Epithelial cell of proximal tubule (primary cell): ENCODE results near the gene FBH1. TPM values are rescaled to one million over a fixed set of nuclear protein-coding genes. Genes with fewer than 3 reads are reported as not detected.
"Not testable (repeated sequence)": the region's sequence is repeated elsewhere in the genome, so short reads cannot be mapped to it uniquely, and the experiment has no call there.

Experiments used
- DNase-seq: peaks from one replicate; pipeline ENCODE4 v3.0.0-alpha.2; 2011; ENCODE audit warnings: low read depth
- H3K4me3 ChIP-seq: 2 replicates; pipeline ENCODE4 v1.5.1; 2011; ENCODE audit warnings: low read depth, mild to moderate bottlenecking, low read length
- CTCF ChIP-seq: conservative IDR thresholded peaks from 2 replicates; pipeline ENCODE4 v1.5.1; 2012; ENCODE audit warnings: low read depth, mild to moderate bottlenecking, low read length
- total RNA-seq: library from RNA; depleted of rRNA; stranded (reverse); fragments of >200 nt; gene quantifications from 2 replicates; pipeline ENCODE4 v1.2.3, GENCODE V29; 2015

The FBH1 gene
- total RNA-seq, 1 donor from 2014 or later, result 48.3 TPM

- DNase-seq, result no peak
- TF ChIP-seq CTCF, result no peak
- no peak overlapping the region for H3K4me3 ChIP-seq
These were observed 66.3 kb downstream of the FBH1 start for GRCh38 chr10:5956146-5956936.

GRCh38 chr10:5958077-5958476 is 68.0 kb downstream of the FBH1 start:
- no peak for TF ChIP-seq CTCF
- no peak overlapping the region for H3K4me3 ChIP-seq
- DNase-seq, result no peak

- no peak for TF ChIP-seq CTCF
These were observed 68.6 kb downstream of the FBH1 start for GRCh38 chr10:5958675-5959074.

GRCh38 chr10:5959142-5959541 is 69.1 kb downstream of the FBH1 start:
- no peak for TF ChIP-seq CTCF
- no peak overlapping the region for H3K4me3 ChIP-seq
- DNase-seq, result no peak

More at GRCh38 chr10:5958675-5959074, 68.6 kb downstream of the FBH1 start:
- H3K4me3 ChIP-seq, result no peak overlapping the region
- no peak for DNase-seq

GRCh38 chr10:5959581-5960069 is 69.6 kb downstream of the FBH1 start:
- TF ChIP-seq CTCF, result no peak
- no peak for DNase-seq
- no peak overlapping the region for H3K4me3 ChIP-seq

- no peak overlapping the region for H3K4me3 ChIP-seq
- TF ChIP-seq CTCF, result no peak
- DNase-seq, result no peak
These were observed 70.3 kb downstream of the FBH1 start for GRCh38 chr10:5960070-5960972.

GRCh38 chr10:5960973-5961275 is 70.9 kb downstream of the FBH1 start:
- DNase-seq, H3K4me3 ChIP-seq: not testable (repeated sequence)
